GM12873 (cell line): Measurements from ENCODE around the gene CACNB1.

ENCODE experiments used
- TF ChIP-seq, protein P1 (sequence below): IDR thresholded peaks from 2 replicates; pipeline ENCODE4 v1.5.1; 2012; ENCODE audit warnings: low read depth, mild to moderate bottlenecking, moderate library complexity, low read length, control low read depth; ENCODE audit not compliant: insufficient read depth; ENCODE audit errors: missing control alignments

CACNB1 gene

DNA sequence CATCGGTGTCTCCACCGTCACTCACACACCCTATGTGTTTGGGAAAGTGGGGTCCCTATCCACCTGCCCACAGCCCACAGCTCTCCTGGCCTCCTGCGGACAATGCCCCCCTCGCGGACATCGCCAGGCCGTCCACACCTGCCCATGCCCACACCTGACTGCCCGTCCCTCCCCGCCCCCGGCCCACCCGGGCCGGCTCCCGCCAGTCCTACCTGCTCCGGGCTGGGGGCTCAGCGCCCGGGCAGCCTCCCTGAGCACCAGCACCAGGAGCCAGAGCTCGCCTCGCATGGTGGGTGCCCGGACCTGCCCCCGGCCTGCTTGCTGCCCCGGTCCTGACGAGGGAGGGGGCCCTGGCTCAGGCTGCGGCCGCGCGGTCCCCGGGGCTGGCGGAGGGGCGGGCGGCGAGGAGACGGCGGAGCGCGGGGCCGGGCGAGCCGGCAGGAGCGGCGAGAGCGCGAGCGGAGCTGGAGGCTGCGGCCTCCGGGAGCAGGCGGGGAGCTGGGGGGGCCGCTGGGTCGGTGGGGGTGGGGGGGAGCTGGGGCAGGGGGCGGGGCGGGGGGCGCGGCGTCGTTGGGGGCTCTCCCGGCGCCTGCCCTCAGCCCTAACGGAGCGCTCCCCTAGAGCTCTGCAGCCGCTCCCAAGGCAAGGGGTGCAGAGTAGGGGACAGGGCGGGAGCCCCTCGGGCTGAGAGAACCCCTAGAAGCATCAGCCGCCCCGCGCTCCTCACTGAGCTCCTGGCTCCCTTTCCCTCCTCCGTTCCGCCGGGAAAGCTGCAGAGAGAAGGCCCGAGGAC, 46.1 kb downstream of the CACNB1 start, which contains the start of gene PLXDC1:
Gene PLXDC1, minus strand, starts transcription at position 488 of the 793 bp plus-strand sequence. Its CDS starts 200 bp downstream, at position 288.
- TF ChIP-seq, protein P1, sequence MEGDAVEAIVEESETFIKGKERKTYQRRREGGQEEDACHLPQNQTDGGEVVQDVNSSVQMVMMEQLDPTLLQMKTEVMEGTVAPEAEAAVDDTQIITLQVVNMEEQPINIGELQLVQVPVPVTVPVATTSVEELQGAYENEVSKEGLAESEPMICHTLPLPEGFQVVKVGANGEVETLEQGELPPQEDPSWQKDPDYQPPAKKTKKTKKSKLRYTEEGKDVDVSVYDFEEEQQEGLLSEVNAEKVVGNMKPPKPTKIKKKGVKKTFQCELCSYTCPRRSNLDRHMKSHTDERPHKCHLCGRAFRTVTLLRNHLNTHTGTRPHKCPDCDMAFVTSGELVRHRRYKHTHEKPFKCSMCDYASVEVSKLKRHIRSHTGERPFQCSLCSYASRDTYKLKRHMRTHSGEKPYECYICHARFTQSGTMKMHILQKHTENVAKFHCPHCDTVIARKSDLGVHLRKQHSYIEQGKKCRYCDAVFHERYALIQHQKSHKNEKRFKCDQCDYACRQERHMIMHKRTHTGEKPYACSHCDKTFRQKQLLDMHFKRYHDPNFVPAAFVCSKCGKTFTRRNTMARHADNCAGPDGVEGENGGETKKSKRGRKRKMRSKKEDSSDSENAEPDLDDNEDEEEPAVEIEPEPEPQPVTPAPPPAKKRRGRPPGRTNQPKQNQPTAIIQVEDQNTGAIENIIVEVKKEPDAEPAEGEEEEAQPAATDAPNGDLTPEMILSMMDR: no peak

- TF ChIP-seq, protein P1: no peak
These were observed 46.7 kb downstream of the CACNB1 start for GRCh38 chr17:39150795-39151149.

DNA sequence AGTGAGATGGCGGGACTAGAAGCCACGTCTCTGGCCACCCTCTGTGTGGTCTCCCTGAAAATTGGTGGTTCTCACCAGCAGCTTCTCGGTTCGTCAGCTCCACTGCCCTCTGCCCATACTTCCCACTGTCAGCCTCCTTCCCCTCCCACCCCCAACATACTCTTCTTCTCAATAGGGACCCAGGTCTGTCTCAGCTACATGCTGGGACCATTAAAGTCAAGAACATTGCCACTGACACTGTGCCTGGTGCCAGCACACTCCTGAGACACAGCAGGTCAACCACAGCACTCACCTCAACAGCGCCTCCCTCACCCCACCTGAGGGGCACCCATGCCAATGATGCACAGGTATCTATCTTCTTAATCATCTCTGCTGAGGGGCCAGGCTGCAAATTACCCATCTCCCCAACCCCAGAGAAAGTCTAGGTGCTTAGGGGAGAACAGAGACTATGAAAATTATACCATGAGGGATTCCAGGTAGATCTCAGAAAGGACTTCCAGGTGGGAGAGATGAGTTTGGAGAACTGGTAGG, 47.3 kb downstream of the CACNB1 start:
- TF ChIP-seq, protein P1: no peak

GRCh38 chr17:39147221-39148185, 50.0 kb downstream of the CACNB1 start:
- TF ChIP-seq, protein P1: no peak

DNA sequence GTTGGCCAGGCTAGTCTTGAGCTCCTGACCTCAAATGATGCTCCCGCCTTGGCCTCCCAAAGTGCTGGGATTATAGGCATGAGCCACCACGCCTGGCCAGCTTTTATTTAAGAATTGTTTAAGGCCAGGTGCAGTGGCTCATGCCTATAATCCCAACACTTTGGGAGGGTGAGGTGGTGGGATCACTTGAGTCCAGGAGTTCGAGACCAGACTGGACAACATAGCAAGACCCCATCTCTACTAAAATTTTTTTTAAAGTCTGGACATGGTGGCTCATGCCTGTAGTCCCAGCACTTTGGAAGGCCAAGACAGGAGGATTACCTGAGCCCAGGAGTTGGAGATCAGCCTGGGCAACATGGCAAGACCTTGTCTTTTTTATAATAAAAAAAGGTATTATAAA, 51.2 kb downstream of the CACNB1 start:
- TF ChIP-seq, protein P1: no peak

GRCh38 chr17:39145143-39145542, 52.3 kb downstream of the CACNB1 start:
- TF ChIP-seq, protein P1: no peak

DNA sequence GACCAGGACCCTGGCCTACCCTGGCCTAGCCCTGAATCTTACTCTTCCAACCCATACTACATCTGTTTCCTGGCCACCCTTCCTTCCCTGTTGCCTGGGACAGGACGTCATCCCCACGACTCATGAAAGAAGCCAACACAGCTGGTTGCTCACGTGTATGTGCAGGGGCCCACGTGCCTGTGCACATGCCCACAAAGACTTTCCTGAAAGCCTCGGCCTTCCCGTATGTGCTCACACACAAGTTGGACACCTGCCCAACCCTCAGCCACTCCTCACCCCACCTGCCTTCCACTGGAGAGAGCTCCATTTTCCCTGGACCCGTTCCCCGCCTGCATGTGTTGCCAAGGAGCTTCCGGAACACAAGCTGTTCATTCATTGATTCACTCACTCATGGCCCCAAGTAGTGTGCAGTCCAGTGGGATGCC, 53.0 kb downstream of the CACNB1 start:
- TF ChIP-seq, protein P1: no peak
